HG03025 (cell line): Measurements from ENCODE around the gene STX5.
A peak's percentile ranks its signal among the peaks of the same experiment; 100 is the strongest.
"Not testable (repeated sequence)": the region's sequence is repeated elsewhere in the genome, so short reads cannot be mapped to it uniquely, and the experiment has no call there.

Source experiments
- ATAC-seq: cut with Tn5 transposase; IDR thresholded peaks from one replicate; pipeline ENCODE4 v1.9.1; 2021; ENCODE audit warnings: mild to moderate bottlenecking, moderate library complexity; ENCODE audit not compliant: unreplicated experiment, low FRiP score

STX5 gene

GRCh38 chr11:62832336-62833234, 734 bp upstream of the STX5 start, which contains the start of gene TEX54:
Gene TEX54 (minus strand): TSS chr11:62832841.
- peak; percentile 9 for ATAC-seq

GRCh38 chr11:62830904-62831519, 839 bp downstream of the STX5 start:
- ATAC-seq: no peak

GRCh38 chr11:62828130-62828529, 3.7 kb downstream of the STX5 start:
- ATAC-seq: not testable (repeated sequence)

GRCh38 chr11:62823677-62824076, 8.2 kb downstream of the STX5 start:
- no peak for ATAC-seq

- no peak for ATAC-seq
Measured at GRCh38 chr11:62817129-62817528, 14.7 kb downstream of the STX5 start.

GRCh38 chr11:62816557-62816956, 15.3 kb downstream of the STX5 start:
- ATAC-seq: no peak

- ATAC-seq: no peak
Measured at GRCh38 chr11:62811659-62812058, 20.2 kb downstream of the STX5 start.

GRCh38 chr11:62810748-62811147, 21.1 kb downstream of the STX5 start:
- no peak for ATAC-seq

- ATAC-seq: no peak
Measured at GRCh38 chr11:62806611-62807121, 25.2 kb downstream of the STX5 start.

- no peak for ATAC-seq
Measured at GRCh38 chr11:62805961-62806441, 25.9 kb downstream of the STX5 start.

- peak; percentile 70 for ATAC-seq
Measured at GRCh38 chr11:62805076-62805892, 26.6 kb downstream of the STX5 start, which contains the start of gene NXF1. Gene NXF1 (minus strand): TSS chr11:62805440. CDS start chr11:62805356, 84 bp downstream.

- peak; percentile 22 for ATAC-seq
Measured at GRCh38 chr11:62804310-62805075, 27.4 kb downstream of the STX5 start.

- ATAC-seq: no peak
Measured at GRCh38 chr11:62801071-62801470, 30.8 kb downstream of the STX5 start.

- no peak for ATAC-seq
Measured at GRCh38 chr11:62799486-62799885, 32.4 kb downstream of the STX5 start.

- ATAC-seq: no peak
Measured at GRCh38 chr11:62796281-62796680, 35.6 kb downstream of the STX5 start.

GRCh38 chr11:62794201-62794775, 37.6 kb downstream of the STX5 start:
- no peak for ATAC-seq

- ATAC-seq: no peak
Measured at GRCh38 chr11:62792202-62792575, 39.7 kb downstream of the STX5 start.

- ATAC-seq: peak; percentile 54
Measured at GRCh38 chr11:62791501-62792201, 40.2 kb downstream of the STX5 start, which contains the start of gene TMEM223. Gene TMEM223 (minus strand): TSS chr11:62792006. CDS start chr11:62791994, 12 bp downstream.

- ATAC-seq: no peak
Measured at GRCh38 chr11:62789576-62789975, 42.3 kb downstream of the STX5 start.
